Subcutaneous abdominal adipose tissue (tissue), 5 donors: ENCODE measurements around the gene LPCAT2.

Experiments used
- H3K27ac ChIP-seq: one replicate; pipeline ENCODE4 v1.7.0; 2013; ENCODE audit warnings: low read depth, mild to moderate bottlenecking, inconsistent platforms, low read length, moderate library complexity
- H3K27me3 ChIP-seq, 5 donors: one replicate each; pipeline ENCODE4 v1.7.0; 2013; ENCODE audit warnings: low read length in 5 of 5, inconsistent platforms in 1 of 5; ENCODE audit not compliant: control insufficient read depth in 5 of 5, insufficient read depth in 4 of 5
- H3K36me3 ChIP-seq, 5 donors: one replicate each; pipeline ENCODE4 v1.7.0; 2013; ENCODE audit warnings: low read length in 5 of 5; ENCODE audit not compliant: control insufficient read depth in 5 of 5, insufficient read depth in 5 of 5
- H3K4me1 ChIP-seq, 5 donors: one replicate each; pipeline ENCODE4 v1.7.0; 2013; ENCODE audit warnings: low read length in 5 of 5, mild to moderate bottlenecking in 3 of 5, moderate library complexity in 1 of 5; ENCODE audit not compliant: control insufficient read depth in 5 of 5, insufficient read depth in 5 of 5
- H3K4me3 ChIP-seq, 5 donors: one replicate each; pipeline ENCODE4 v1.7.0; 2013; ENCODE audit warnings: low read length in 5 of 5, low read depth in 1 of 5
- H3K9ac ChIP-seq, 5 donors: one replicate each; pipeline ENCODE4 v1.7.0; 2013; ENCODE audit warnings: low read length in 5 of 5, mild to moderate bottlenecking in 4 of 5, moderate library complexity in 3 of 5
- H3K9me3 ChIP-seq, 5 donors: one replicate each; pipeline ENCODE4 v1.7.0; 2013; ENCODE audit warnings: low read length in 5 of 5; ENCODE audit not compliant: control insufficient read depth in 5 of 5
- donor health status: healthy.
- donor health status: healthy.
- donor health status: healthy.
- donor health status: healthy.
- donor health status: healthy.

Gene LPCAT2

DNA sequence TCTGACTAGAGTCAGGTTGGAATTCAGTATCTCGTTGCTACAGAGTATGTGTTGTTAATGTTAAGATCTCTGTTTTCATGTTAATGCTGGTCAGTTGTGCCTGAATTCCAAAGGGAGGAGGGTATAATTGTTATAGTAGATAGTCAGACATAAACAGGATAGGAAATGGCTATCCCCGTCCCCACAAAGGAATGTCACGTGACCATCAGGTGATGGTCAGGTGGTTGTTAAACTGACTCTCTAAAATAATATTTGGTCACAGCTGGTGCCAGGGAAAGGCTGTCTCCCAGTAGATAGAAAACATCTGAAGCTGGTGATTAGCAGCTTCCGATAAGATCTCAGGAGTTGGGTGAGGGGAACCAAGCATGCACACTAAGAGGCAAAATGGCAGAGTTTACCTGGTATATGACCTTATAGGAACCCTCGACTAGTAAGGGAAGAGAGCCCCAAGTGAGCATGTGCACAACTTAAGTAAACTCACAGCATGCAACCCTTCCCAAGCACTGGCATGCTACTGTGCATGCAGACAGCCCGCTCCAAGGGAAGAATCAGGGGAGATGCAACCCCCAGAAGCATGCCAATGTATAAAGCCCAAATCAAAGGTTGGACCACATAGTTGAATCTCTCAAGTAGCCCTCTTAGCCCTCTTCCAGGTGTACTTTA lies 119.6 kb downstream of the LPCAT2 start:
- Histone ChIP-seq H3K27ac (no peak overlapping the region), H3K9me3 (peaks cover 0 to 8% (median 0%) of the 10 kb centered on the region in 5 donors), H3K36me3 (no peaks in the 10 kb centered on the region), H3K4me3 (no peak overlapping the region), H3K9ac (no peak overlapping the region), H3K4me1 (no peaks in the 10 kb centered on the region), H3K27me3 (no peaks in the 10 kb centered on the region)

- Histone ChIP-seq H3K9ac (no peak overlapping the region), H3K36me3 (no peaks in the 10 kb centered on the region), H3K27ac (no peak overlapping the region), H3K9me3 (peaks cover 0 to 8% (median 0%) of the 10 kb centered on the region in 5 donors), H3K4me1 (no peaks in the 10 kb centered on the region), H3K27me3 (no peaks in the 10 kb centered on the region), H3K4me3 (no peak overlapping the region)
Measured at GRCh38 chr16:55630774-55631173, 121.9 kb downstream of the LPCAT2 start.

DNA sequence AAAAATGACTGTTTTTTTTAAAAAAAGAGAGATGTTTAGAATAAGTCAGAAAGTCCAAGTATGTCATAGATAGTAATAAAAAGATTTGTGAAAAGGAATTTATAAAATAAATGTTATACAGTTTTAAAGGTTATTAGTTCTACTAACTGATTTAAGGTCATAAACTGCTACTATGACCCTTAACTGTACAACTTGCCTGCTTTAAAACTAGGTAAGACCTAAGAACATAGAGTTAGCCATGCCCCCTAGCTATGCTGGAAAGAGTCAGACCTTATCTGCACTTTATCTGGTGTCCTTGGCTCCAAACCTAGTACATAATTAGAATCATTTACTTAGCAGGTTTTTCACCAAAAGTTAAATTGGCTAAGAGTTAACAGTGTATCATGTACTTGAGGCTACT lies 123.4 kb downstream of the LPCAT2 start:
- H3K4me3 ChIP-seq = no peak overlapping the region
- no peak overlapping the region for H3K27ac ChIP-seq
- H3K36me3 ChIP-seq = no peaks in the 10 kb centered on the region
- H3K27me3 ChIP-seq = peaks cover 0 to 6% (median 0%) of the 10 kb centered on the region in 5 donors
- peaks cover 0 to 2% (median 0%) of the 10 kb centered on the region in 5 donors for H3K4me1 ChIP-seq
- peaks cover 0 to 8% (median 0%) of the 10 kb centered on the region in 5 donors for H3K9me3 ChIP-seq
- H3K9ac ChIP-seq = no peak overlapping the region

DNA sequence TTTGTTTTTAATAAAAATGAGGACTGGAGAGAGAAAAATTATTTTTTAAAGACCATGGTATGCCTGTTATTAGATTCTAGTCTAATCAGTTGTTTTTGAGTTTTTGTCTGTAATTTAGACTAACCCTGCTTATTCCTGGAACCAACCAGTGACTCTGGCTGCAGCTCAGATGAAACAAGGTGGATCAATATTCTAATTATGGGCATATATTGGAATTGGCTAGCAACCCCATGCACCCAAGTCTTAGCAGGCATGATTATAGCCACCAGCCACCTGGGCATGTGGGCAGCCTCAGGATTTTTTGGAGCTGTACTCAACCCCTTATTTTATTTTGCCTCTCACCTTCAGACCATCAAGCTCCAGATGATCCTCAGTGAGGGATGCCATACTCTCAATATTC lies 125.3 kb downstream of the LPCAT2 start:
- Histone ChIP-seq H3K4me3 (no peak overlapping the region), H3K9me3 (peaks cover 0 to 8% (median 0%) of the 10 kb centered on the region in 5 donors), H3K9ac (no peak overlapping the region), H3K27me3 (peaks cover 0 to 6% (median 0%) of the 10 kb centered on the region in 5 donors), H3K36me3 (no peaks in the 10 kb centered on the region), H3K27ac (no peak overlapping the region), H3K4me1 (peaks cover 0 to 2% (median 0%) of the 10 kb centered on the region in 5 donors)
